DMS53 (cell line): Measurements from ENCODE around the gene NUP85.
"Not testable (repeated sequence)": the region's sequence is repeated elsewhere in the genome, so short reads cannot be mapped to it uniquely, and the experiment has no call there.

Experiments
- DNase-seq: peaks from one replicate; lab custom pipeline; 2025; lab: John Stamatoyannopoulos, UW

The NUP85 gene

GRCh38 chr17:75269844-75270217, 64.4 kb downstream of the NUP85 start:
- DNase-seq: no peak

- DNase-seq: peak; percentile 91
Measured at GRCh38 chr17:75270218-75270965, 64.9 kb downstream of the NUP85 start.

GRCh38 chr17:75270966-75271232, 65.4 kb downstream of the NUP85 start, which contains the start of gene MIF4GD:
Gene MIF4GD, minus strand, starts transcription at chr17:75271231. Its CDS starts 1,036 bp downstream, at chr17:75270195.
- no peak for DNase-seq

- peak; percentile 93 for DNase-seq
Measured at GRCh38 chr17:75271233-75271954, 65.9 kb downstream of the NUP85 start.

- DNase-seq: peak; percentile 40
Measured at GRCh38 chr17:75271955-75272847, 66.7 kb downstream of the NUP85 start.

- no peak for DNase-seq
Measured at GRCh38 chr17:75272848-75273184, 67.3 kb downstream of the NUP85 start.

- DNase-seq: no peak
Measured at GRCh38 chr17:75273977-75274708, 68.7 kb downstream of the NUP85 start.

GRCh38 chr17:75277664-75278071, 72.2 kb downstream of the NUP85 start:
- no peak for DNase-seq

- DNase-seq: not testable (repeated sequence)
Measured at GRCh38 chr17:75280189-75280588, 74.7 kb downstream of the NUP85 start.

GRCh38 chr17:75285123-75285522, 79.6 kb downstream of the NUP85 start:
- no peak for DNase-seq
